SH-SY5Y (cell line): ENCODE measurements around the gene CLDND2.

ENCODE experiments used
- GATA2 ChIP-seq: IDR thresholded peaks from 2 replicates; pipeline ENCODE4 v1.6.1; 2011; ENCODE audit warnings: mild to moderate bottlenecking, low read depth, low read length
- GATA3 ChIP-seq: IDR thresholded peaks from 2 replicates; pipeline ENCODE4 v1.6.1; 2011; ENCODE audit warnings: low read depth, mild to moderate bottlenecking, low read length, moderate library complexity

Gene CLDND2

GRCh38 chr19:51333836-51334460, 34.9 kb downstream of the CLDND2 start:
- TF ChIP-seq GATA3 (no peak), GATA2 (no peak)

- no peak for TF ChIP-seq GATA3
- no peak for TF ChIP-seq GATA2
Observed at GRCh38 chr19:51331716-51332115, 37.1 kb downstream of the CLDND2 start.

DNA sequence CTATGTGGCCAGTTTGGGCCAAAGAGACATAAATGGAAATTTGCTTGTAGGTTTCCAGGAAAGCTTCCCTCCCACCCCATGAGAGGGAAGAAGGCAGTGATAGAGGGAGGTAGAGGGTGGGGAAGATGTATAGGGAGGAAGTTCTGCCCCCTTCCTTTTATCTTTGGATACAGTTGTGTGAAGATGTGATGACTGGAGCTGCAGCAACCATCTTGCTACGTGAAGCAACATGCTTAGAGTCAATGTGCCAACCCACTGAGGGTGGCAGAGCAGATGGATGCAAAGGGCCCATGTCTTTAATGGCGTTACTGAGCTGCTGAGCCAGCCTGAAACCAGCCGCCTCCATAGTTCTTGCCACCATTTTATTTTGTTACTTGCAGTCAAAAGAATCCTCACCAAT, 37.6 kb downstream of the CLDND2 start:
- TF ChIP-seq GATA2 (no peak), GATA3 (no peak)

- TF ChIP-seq GATA2 = no peak
- TF ChIP-seq GATA3 = no peak
Observed at GRCh38 chr19:51330366-51330765, 38.4 kb downstream of the CLDND2 start.

DNA sequence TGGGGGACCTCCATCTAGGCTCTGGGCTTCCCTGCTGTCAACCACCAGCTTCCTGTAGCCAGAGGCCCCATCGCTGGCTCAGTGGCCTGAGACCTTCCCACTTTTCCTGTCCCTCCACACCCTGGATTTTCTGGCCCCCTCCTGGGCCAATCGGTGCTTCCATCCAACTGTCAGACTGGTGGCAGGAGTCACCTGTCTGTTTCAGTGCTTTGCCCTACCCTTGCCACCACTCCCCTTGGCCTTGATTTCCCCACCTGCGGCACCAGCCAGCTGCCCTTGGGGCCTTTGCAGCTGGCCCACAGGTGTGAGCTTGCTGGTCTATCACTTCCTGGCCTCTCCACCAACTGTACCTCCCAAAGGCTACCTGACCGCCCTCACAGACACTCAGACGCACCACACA, 39.4 kb downstream of the CLDND2 start:
- TF ChIP-seq GATA2 (no peak), GATA3 (no peak)

GRCh38 chr19:51327066-51328001, 41.5 kb downstream of the CLDND2 start:
- TF ChIP-seq GATA2 (no peak), GATA3 (no peak)

- TF ChIP-seq GATA2 = no peak
- no peak for TF ChIP-seq GATA3
Observed at GRCh38 chr19:51326216-51327065, 42.4 kb downstream of the CLDND2 start.

GRCh38 chr19:51325161-51325976, 43.4 kb downstream of the CLDND2 start:
- TF ChIP-seq GATA3 (no peak), GATA2 (no peak)

GRCh38 chr19:51324167-51324481, 44.7 kb downstream of the CLDND2 start:
- TF ChIP-seq GATA2 = no peak
- TF ChIP-seq GATA3 = no peak

DNA sequence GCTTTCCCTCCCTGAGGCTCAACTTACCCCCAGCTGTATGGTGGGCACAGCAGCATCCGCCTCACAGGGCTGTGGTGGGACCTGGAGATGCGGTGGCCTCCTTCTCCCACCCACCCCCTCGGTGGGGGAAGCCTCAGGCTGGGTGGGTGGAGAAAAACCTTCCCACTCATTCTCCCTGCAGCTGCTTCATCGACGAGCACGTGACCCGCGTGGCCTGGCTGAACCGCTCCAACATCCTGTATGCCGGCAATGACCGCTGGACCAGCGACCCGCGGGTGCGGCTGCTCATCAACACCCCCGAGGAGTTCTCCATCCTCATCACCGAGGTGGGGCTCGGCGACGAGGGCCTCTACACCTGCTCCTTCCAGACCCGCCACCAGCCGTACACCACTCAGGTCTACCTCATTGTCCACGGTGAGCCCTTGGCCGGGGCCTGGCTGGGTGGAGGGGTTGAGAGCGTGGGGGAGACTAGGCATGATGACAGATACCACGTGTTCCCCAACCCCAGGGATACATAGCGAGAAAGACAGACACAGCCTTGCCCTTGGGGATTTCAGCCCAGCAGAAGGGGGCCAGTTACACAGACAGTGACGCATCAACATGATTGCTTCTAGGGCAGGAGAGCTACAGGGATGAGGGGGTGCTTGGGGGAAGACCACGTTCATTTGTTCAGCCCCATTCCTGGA, 45.2 kb downstream of the CLDND2 start:
- TF ChIP-seq GATA2 (no peak), GATA3 (no peak)

DNA sequence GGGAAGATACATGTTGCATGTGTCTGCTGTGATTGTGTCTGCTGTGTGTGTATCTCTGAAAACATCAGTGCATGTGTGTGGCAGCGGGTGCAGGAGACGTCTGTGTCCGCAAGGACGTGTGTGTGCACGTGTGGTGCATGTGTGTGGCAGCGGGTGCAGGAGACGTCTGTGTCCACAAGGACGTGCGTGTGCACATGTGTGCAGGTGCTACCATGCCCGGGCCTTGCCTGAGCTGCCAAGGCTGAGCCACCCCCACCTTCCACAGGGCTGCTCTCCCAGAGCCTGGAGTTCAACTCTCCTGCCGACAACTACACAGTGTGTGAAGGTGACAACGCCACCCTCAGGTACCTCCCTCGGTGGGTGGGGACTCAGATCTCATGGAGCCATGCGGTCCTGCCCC, 47.0 kb downstream of the CLDND2 start:
- TF ChIP-seq GATA3 (no peak), GATA2 (no peak)

DNA sequence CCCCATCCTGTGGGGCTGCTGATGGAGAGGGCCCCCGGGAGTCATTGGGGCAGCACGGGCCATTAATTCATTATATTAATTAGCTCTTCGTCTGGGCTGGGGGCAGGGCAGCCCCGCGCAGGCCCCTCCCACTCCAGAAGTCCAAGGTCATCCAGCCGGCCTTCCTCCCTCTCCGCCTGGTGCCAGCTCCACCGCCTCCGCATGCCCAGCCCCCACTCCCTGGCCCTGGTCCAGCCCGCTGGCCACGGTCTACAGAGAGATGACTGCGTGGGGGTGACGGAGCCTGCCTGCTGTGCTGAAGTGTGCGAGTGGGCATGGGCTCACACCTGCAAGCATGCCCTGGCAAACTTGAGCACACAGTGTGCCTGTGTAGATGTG, 48.5 kb downstream of the CLDND2 start:
- TF ChIP-seq GATA2 = 0 out of 2 replicates have a peak, but pooled peaks have one; percentile 3
- TF ChIP-seq GATA3 = no peak
